Smooth muscle cell (in vitro differentiated cells): ENCODE measurements around the gene DYNLL2. TPM values are rescaled to one million over a fixed set of nuclear protein-coding genes. Genes with fewer than 3 reads are reported as not detected.

Experiments
- DNase-seq: peaks from one replicate; lab custom pipeline; 2025; ENCODE audit not compliant: unreplicated experiment; lab: John Stamatoyannopoulos, UW
- H2AFZ ChIP-seq: fragments of 200-600 bp; sonication (generic); 2 replicates; pipeline ENCODE4 v1.6.0; 2016; ENCODE audit warnings: antibody characterized with exemption, low read depth, mild to moderate bottlenecking
- H3F3A ChIP-seq: fragments of 200-600 bp; sonication (generic); 2 replicates; pipeline ENCODE4 v1.6.0; 2017; ENCODE audit warnings: antibody characterized with exemption, low read depth
- H3K27ac ChIP-seq: fragments of 200-600 bp; sonication (generic); 2 replicates; pipeline ENCODE4 v1.5.1; 2016; ENCODE audit warnings: low read depth, mild to moderate bottlenecking
- H3K27me3 ChIP-seq: fragments of 200-600 bp; sonication (generic); 2 replicates; pipeline ENCODE4 v1.6.1; 2016; ENCODE audit warnings: low read depth, mild to moderate bottlenecking
- H3K36me3 ChIP-seq: fragments of 200-600 bp; sonication (generic); 2 replicates; pipeline ENCODE4 v1.5.1; 2016; ENCODE audit warnings: low read depth
- H3K4me1 ChIP-seq: fragments of 200-600 bp; sonication (generic); 2 replicates; pipeline ENCODE4 v1.5.1; 2016; ENCODE audit warnings: low read depth
- H3K4me2 ChIP-seq: fragments of 200-600 bp; sonication (generic); 2 replicates; pipeline ENCODE4 v1.6.0; 2016; ENCODE audit warnings: mild to moderate bottlenecking
- H3K4me3 ChIP-seq: fragments of 200-600 bp; sonication (generic); 2 replicates; pipeline ENCODE4 v1.5.1; 2016; ENCODE audit warnings: mild to moderate bottlenecking
- H3K79me2 ChIP-seq: fragments of 200-600 bp; sonication (generic); 2 replicates; pipeline ENCODE4 v1.6.0; 2016; ENCODE audit warnings: low read depth, mild to moderate bottlenecking
- H3K9ac ChIP-seq: fragments of 200-600 bp; sonication (generic); 2 replicates; pipeline ENCODE4 v1.6.0; 2016; ENCODE audit warnings: low read depth
- H3K9me3 ChIP-seq: fragments of 200-600 bp; sonication (generic); replicated peaks from 2 replicates; pipeline ENCODE4 v1.5.1; 2016; ENCODE audit warnings: low read depth
- H4K20me1 ChIP-seq: fragments of 200-600 bp; sonication (generic); 2 replicates; pipeline ENCODE4 v1.6.0; 2016; ENCODE audit warnings: low read depth
- WGBS: methylation state at CpG from one replicate; pipeline ENCODE4 v1.1.7; 2016; ENCODE audit warnings: low lambda C conversion rate; 5-methylcytosine and 5-hydroxymethylcytosine counted together
- polyA plus RNA-seq: library from polyadenylated mRNA; unstranded; fragments of >200 nt; fragmentation: Nextera tagmentation; extraction: Ambion mirVana; gene quantifications from 2 replicates; pipeline ENCODE4 v1.2.1, GENCODE V29; 2016
- total RNA-seq: library from RNA; depleted of rRNA; stranded (reverse); fragments of >200 nt; gene quantifications from 2 replicates; pipeline ENCODE4 v1.2.3, GENCODE V29; 2014
- TF ChIP-seq, protein P1 (sequence below): fragments of 200-600 bp; sonication (generic); IDR thresholded peaks from 2 replicates; pipeline ENCODE4 v1.5.1; 2017; ENCODE audit warnings: borderline replicate concordance, mild to moderate bottlenecking, antibody characterized with exemption; ENCODE audit not compliant: insufficient read depth, poor library complexity, severe bottlenecking

Gene DYNLL2
- total and polyA plus RNA-seq, 2 experiments from 2014 or later: 1.5 to 9.1 TPM

DNA sequence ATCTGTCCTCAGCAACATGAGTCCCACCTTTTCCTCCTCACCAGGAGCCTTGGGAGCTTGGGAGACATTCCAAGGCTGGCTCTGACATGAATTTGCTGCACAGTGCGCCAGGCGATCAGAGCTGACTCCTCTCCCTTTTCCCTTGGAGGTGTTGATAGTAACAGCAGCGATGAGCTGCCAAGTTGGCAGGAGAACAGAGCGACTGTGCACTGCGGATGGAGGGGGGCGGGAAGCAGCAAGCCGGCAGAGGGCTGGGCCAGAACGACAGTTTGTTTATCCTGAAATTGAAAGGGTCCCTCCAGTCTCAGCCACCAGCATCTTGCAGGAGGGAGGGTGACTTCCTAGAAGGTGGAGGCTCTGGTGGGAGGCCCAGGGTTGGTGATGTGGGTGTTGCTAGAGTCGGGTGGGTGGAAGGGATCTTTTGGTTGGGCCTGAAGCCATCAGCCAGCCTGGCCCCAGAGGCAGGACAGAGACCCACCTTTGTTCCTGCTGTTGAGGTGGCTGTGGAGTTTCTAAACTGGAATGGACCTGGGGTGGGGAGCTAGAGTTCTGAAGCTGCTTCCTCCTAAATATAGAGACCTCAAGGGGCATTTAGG lies 22.5 kb upstream of the DYNLL2 start:
- H2AFZ ChIP-seq: no peak overlapping the region
- H3K9me3 ChIP-seq: no peaks in the 10 kb centered on the region
- no peaks in the 10 kb centered on the region for H4K20me1 ChIP-seq
- H3K4me1 ChIP-seq: no peaks in the 10 kb centered on the region
- H3K27me3 ChIP-seq: no peaks in the 10 kb centered on the region
- no peaks in the 10 kb centered on the region for H3F3A ChIP-seq
- no peak overlapping the region for H3K9ac ChIP-seq
- no peaks in the 10 kb centered on the region for H3K36me3 ChIP-seq
- 72% methylated on average over 9 of the region's 9 CpGs for WGBS
- TF ChIP-seq, protein P1, sequence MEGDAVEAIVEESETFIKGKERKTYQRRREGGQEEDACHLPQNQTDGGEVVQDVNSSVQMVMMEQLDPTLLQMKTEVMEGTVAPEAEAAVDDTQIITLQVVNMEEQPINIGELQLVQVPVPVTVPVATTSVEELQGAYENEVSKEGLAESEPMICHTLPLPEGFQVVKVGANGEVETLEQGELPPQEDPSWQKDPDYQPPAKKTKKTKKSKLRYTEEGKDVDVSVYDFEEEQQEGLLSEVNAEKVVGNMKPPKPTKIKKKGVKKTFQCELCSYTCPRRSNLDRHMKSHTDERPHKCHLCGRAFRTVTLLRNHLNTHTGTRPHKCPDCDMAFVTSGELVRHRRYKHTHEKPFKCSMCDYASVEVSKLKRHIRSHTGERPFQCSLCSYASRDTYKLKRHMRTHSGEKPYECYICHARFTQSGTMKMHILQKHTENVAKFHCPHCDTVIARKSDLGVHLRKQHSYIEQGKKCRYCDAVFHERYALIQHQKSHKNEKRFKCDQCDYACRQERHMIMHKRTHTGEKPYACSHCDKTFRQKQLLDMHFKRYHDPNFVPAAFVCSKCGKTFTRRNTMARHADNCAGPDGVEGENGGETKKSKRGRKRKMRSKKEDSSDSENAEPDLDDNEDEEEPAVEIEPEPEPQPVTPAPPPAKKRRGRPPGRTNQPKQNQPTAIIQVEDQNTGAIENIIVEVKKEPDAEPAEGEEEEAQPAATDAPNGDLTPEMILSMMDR: no peak
- no peak overlapping the region for H3K4me3 ChIP-seq
- H3K4me2 ChIP-seq: no peak overlapping the region
- no peak for DNase-seq
- H3K79me2 ChIP-seq: no peaks in the 10 kb centered on the region
- H3K27ac ChIP-seq: no peak overlapping the region

DNA sequence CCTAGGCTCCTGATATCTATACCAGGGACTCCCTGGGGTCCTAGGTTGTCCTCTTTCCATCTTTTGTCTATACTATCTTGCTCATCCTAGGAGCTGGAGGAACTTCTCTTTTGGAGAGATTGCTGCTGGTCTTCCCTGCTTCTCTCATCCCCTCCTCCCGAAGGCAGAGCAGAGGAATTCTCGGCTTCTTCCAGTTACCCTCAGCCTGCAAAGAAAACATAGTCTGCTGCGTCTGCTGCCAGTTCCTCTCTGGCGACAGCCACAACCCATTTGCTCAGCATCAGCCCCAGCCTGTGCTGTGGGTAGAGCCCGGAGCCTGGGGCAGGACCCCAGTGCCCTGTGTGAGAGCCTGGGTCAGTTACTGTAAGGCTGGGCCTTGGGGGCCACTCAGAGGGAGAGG lies 21.5 kb upstream of the DYNLL2 start:
- H4K20me1 ChIP-seq: no peaks in the 10 kb centered on the region
- WGBS: 76% methylated on average over 5 of the region's 5 CpGs
- H3K4me2 ChIP-seq: no peak overlapping the region
- H3K4me3 ChIP-seq: no peak overlapping the region
- no peaks in the 10 kb centered on the region for H3K79me2 ChIP-seq
- H3K27ac ChIP-seq: no peak overlapping the region
- no peaks in the 10 kb centered on the region for H3K9me3 ChIP-seq
- H2AFZ ChIP-seq: no peak overlapping the region
- no peaks in the 10 kb centered on the region for H3K27me3 ChIP-seq
- no peak for DNase-seq
- no peaks in the 10 kb centered on the region for H3K36me3 ChIP-seq
- H3K9ac ChIP-seq: no peak overlapping the region
- H3F3A ChIP-seq: no peaks in the 10 kb centered on the region
- no peaks in the 10 kb centered on the region for H3K4me1 ChIP-seq
- TF ChIP-seq, protein P1: no peak

DNA sequence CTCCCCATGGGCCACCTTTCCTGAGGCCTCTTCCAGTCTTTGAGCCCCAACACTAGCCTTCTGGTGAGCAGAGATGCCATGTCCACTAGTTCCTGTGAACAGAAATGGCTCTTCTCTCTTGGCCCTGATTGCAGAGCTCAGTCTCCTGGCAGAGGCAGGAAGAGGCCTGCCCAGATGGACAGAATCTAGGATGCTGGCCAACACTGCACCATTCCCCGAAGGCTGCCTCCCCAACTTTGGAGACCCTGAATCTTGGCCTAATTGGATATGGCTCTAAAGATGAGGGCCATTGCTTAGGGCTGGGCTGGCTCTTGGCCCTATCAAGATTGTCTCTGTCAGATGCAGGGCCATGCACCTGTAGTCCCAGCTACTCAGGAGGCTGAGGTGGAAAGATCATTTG lies 18.0 kb upstream of the DYNLL2 start:
- Histone ChIP-seq H3F3A (no peaks in the 10 kb centered on the region), H3K27me3 (peaks cover under 1% of the 10 kb centered on the region), H3K9me3 (no peaks in the 10 kb centered on the region), H3K9ac (no peak overlapping the region), H3K4me2 (no peak overlapping the region), H4K20me1 (no peaks in the 10 kb centered on the region), H3K79me2 (no peaks in the 10 kb centered on the region), H3K4me1 (no peaks in the 10 kb centered on the region), H3K4me3 (no peak overlapping the region), H2AFZ (no peak overlapping the region), H3K36me3 (no peaks in the 10 kb centered on the region), H3K27ac (no peak overlapping the region)
- TF ChIP-seq, protein P1: no peak
- no peak for DNase-seq
- WGBS: 89% methylated on average over 1 of the region's 1 CpG

DNA sequence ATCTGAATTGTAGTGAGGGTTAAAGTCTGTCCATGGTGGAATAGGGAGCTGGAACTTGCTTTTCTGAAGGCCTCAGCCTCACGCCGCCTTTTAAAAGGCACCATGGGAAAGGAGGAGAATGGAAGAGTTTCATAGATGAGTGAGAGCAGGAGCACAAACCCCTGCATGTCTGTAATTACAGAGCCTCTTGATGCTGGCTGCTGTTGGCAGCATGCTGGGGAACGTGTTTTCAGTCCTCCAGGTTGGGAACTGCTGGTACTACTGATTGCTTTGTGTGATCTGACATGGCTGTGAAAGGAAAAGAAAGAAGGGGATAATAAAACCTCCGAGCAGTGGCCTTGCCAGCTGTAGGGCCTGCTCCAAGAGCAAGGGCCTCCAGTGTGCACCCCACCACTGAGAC lies 16.8 kb upstream of the DYNLL2 start:
- Histone ChIP-seq H3K9ac (no peak overlapping the region), H3K36me3 (no peaks in the 10 kb centered on the region), H3K9me3 (no peaks in the 10 kb centered on the region), H3K79me2 (no peaks in the 10 kb centered on the region), H3K4me2 (no peak overlapping the region), H3F3A (no peaks in the 10 kb centered on the region), H3K4me1 (no peaks in the 10 kb centered on the region), H3K4me3 (no peak overlapping the region), H3K27me3 (peaks cover 12% of the 10 kb centered on the region), H3K27ac (no peak overlapping the region), H2AFZ (no peak overlapping the region), H4K20me1 (no peaks in the 10 kb centered on the region)
- TF ChIP-seq, protein P1: no peak
- no peak for DNase-seq
- 60% methylated on average over 4 of the region's 4 CpGs for WGBS
